Osteoblast (primary cell): ENCODE measurements around the gene CSF1R. TPM values are rescaled to one million over a fixed set of nuclear protein-coding genes. Genes with fewer than 3 reads are reported as not detected.
"Not testable (repeated sequence)": the region's sequence is repeated elsewhere in the genome, so short reads cannot be mapped to it uniquely, and the experiment has no call there.

Experiments
- DNase-seq: peaks from one replicate; pipeline ENCODE4 v3.0.0; 2011; ENCODE audit warnings: low spot score, mixed read lengths; ENCODE audit not compliant: insufficient read length; ENCODE audit errors: missing footprints
- H2AFZ ChIP-seq: 2 replicates; pipeline ENCODE4 v1.6.0; 2011; ENCODE audit warnings: mild to moderate bottlenecking, low read length
- H3K27ac ChIP-seq: 2 replicates; pipeline ENCODE4 v1.5.1; 2011; ENCODE audit warnings: mild to moderate bottlenecking, low read depth, low read length, moderate library complexity
- H3K27me3 ChIP-seq: 2 replicates; pipeline ENCODE4 v1.6.0; 2012; ENCODE audit warnings: mild to moderate bottlenecking, control low read depth, inconsistent platforms, low read length, moderate library complexity; ENCODE audit not compliant: insufficient read depth
- H3K36me3 ChIP-seq: 2 replicates; pipeline ENCODE4 v1.5.1; 2011; ENCODE audit warnings: mild to moderate bottlenecking, low read length, control low read depth, moderate library complexity; ENCODE audit not compliant: insufficient read depth
- H3K4me1 ChIP-seq: 2 replicates; pipeline ENCODE4 v1.5.1; 2011; ENCODE audit warnings: mild to moderate bottlenecking, low read length, control low read depth, moderate library complexity; ENCODE audit not compliant: insufficient read depth
- H3K4me2 ChIP-seq: 2 replicates; pipeline ENCODE4 v1.6.0; 2011; ENCODE audit warnings: mild to moderate bottlenecking, low read length; ENCODE audit not compliant: insufficient read depth
- H3K4me3 ChIP-seq: fragments of 200-600 bp; sonication (generic); 3 replicates; pipeline ENCODE4 v1.5.1; 2012; ENCODE audit warnings: mild to moderate bottlenecking, low read length, inconsistent platforms; ENCODE audit not compliant: insufficient read depth
- H3K79me2 ChIP-seq: 2 replicates; pipeline ENCODE4 v1.6.0; 2012; ENCODE audit warnings: mild to moderate bottlenecking, low read length, control low read depth, inconsistent platforms; ENCODE audit not compliant: insufficient read depth
- H3K9me3 ChIP-seq: 2 replicates; pipeline ENCODE4 v1.5.1; 2011; ENCODE audit warnings: low read depth, low read length, control low read depth
- H4K20me1 ChIP-seq: 2 replicates; pipeline ENCODE4 v1.6.0; 2012; ENCODE audit warnings: mild to moderate bottlenecking, low read length, control low read depth; ENCODE audit not compliant: insufficient read depth
- CTCF ChIP-seq: IDR thresholded peaks from 2 replicates; pipeline ENCODE4 v1.5.1; 2011; ENCODE audit warnings: mild to moderate bottlenecking, low read depth, low read length, moderate library complexity; ENCODE audit errors: extremely low read depth
- total RNA-seq: library from RNA; depleted of rRNA; stranded (reverse); fragments of >200 nt; gene quantifications from 2 replicates; pipeline ENCODE4 v1.2.3, GENCODE V29; 2012

The CSF1R gene
- total RNA-seq, 1 donor: 0.36 TPM

GRCh38 chr5:150097152-150097551 is 10.8 kb upstream of the CSF1R start:
- H3K4me1 ChIP-seq: no peaks in the 10 kb centered on the region
- DNase-seq: no peak
- no peak overlapping the region for H2AFZ ChIP-seq
- no peaks in the 10 kb centered on the region for H3K79me2 ChIP-seq
- H3K27ac ChIP-seq: no peak overlapping the region
- H3K4me2 ChIP-seq: no peak overlapping the region
- no peaks in the 10 kb centered on the region for H4K20me1 ChIP-seq
- no peaks in the 10 kb centered on the region for H3K9me3 ChIP-seq
- no peak for TF ChIP-seq CTCF
- H3K27me3 ChIP-seq: no peaks in the 10 kb centered on the region
- H3K36me3 ChIP-seq: no peaks in the 10 kb centered on the region
- no peak overlapping the region for H3K4me3 ChIP-seq

GRCh38 chr5:150092159-150092787 is 5.9 kb upstream of the CSF1R start:
- Histone ChIP-seq H3K9me3 (no peaks in the 10 kb centered on the region), H4K20me1 (no peaks in the 10 kb centered on the region), H3K36me3 (no peaks in the 10 kb centered on the region), H3K27me3 (no peaks in the 10 kb centered on the region), H3K4me2 (no peak overlapping the region), H3K79me2 (no peaks in the 10 kb centered on the region), H3K4me1 (no peaks in the 10 kb centered on the region), H2AFZ (no peak overlapping the region), H3K27ac (no peak overlapping the region), H3K4me3 (no peak overlapping the region)
- no peak for DNase-seq
- no peak for TF ChIP-seq CTCF

- TF ChIP-seq CTCF: no peak
- Histone ChIP-seq H3K36me3 (no peaks in the 10 kb centered on the region), H3K4me2 (no peak overlapping the region), H3K9me3 (no peaks in the 10 kb centered on the region), H3K4me1 (peaks cover 8% of the 10 kb centered on the region), H3K4me3 (no peak overlapping the region), H3K79me2 (no peaks in the 10 kb centered on the region), H2AFZ (no peak overlapping the region), H3K27me3 (no peaks in the 10 kb centered on the region), H4K20me1 (no peaks in the 10 kb centered on the region), H3K27ac (no peak overlapping the region)
- no peak for DNase-seq
Observed at GRCh38 chr5:150085191-150085912, 1.0 kb downstream of the CSF1R start.

- H3K79me2 ChIP-seq, H3K4me3 ChIP-seq, H3K27ac ChIP-seq, DNase-seq, H4K20me1 ChIP-seq, H3K4me2 ChIP-seq, H3K27me3 ChIP-seq, H3K4me1 ChIP-seq, H3K36me3 ChIP-seq, H3K9me3 ChIP-seq, H2AFZ ChIP-seq: not testable (repeated sequence)
Observed at GRCh38 chr5:150084754-150085153, 1.6 kb downstream of the CSF1R start.
